ENCODE results near the gene ZNF750.

ZNF750 gene

GRCh38 chr17:82805254-82805653 is 34.6 kb downstream of the ZNF750 start:
- H3K27me3 ChIP-seq (ENCODE audit: low read depth, low read length), result no peaks in the 10 kb centered on the region
- no peak overlapping the region for H3K9ac ChIP-seq (ENCODE audit: low read length)
- H3K36me3 ChIP-seq (replicated peaks; ENCODE audit: low read depth, low read length), result peaks cover 24% of the 10 kb centered on the region
- no peak overlapping the region for H3K27ac ChIP-seq (ENCODE audit: low read length)
- no peaks in the 10 kb centered on the region for H3K9me3 ChIP-seq (ENCODE audit: insufficient read depth, low read length)
- H2AFZ ChIP-seq (ENCODE audit: low read depth, low read length), result no peak overlapping the region
- peaks cover 18% of the 10 kb centered on the region; the same call in 1 of the 2 replicates for H3K79me2 ChIP-seq (ENCODE audit: low read length)
- peaks cover 15% of the 10 kb centered on the region for H4K20me1 ChIP-seq (ENCODE audit: insufficient read depth, low read length)
- no peaks in the 10 kb centered on the region for H3K4me1 ChIP-seq (ENCODE audit: low read length)
- TF ChIP-seq CTCF (IDR thresholded peaks at IDR 0.05; ENCODE audit: low read depth, low read length), result no peak
- no peak for TF ChIP-seq EZH2phosphoT487 (IDR thresholded peaks at IDR 0.05; ENCODE audit: low read depth)
- H3K4me2 ChIP-seq (ENCODE audit: low read length), result no peak overlapping the region
- no peak overlapping the region for H3K4me3 ChIP-seq (ENCODE audit: low read length)

GRCh38 chr17:82804442-82805191 is 35.2 kb downstream of the ZNF750 start:
- H3K9ac ChIP-seq (ENCODE audit: low read length), result no peak overlapping the region
- H3K27me3 ChIP-seq (ENCODE audit: low read depth, low read length), result no peaks in the 10 kb centered on the region
- H3K27ac ChIP-seq (ENCODE audit: low read length), result no peak overlapping the region
- no peaks in the 10 kb centered on the region for H3K4me1 ChIP-seq (ENCODE audit: low read length)
- no peak overlapping the region for H3K4me3 ChIP-seq (ENCODE audit: low read length)
- H3K4me2 ChIP-seq (ENCODE audit: low read length), result no peak overlapping the region
- no peaks in the 10 kb centered on the region for H3K9me3 ChIP-seq (ENCODE audit: insufficient read depth, low read length)
- peaks cover 15% of the 10 kb centered on the region for H4K20me1 ChIP-seq (ENCODE audit: insufficient read depth, low read length)
- H3K79me2 ChIP-seq (ENCODE audit: low read length), result peaks cover 18% of the 10 kb centered on the region; the same call in 1 of the 2 replicates
- H3K36me3 ChIP-seq (replicated peaks; ENCODE audit: low read depth, low read length), result peaks cover 29% of the 10 kb centered on the region
- TF ChIP-seq CTCF (IDR thresholded peaks at IDR 0.05; ENCODE audit: low read depth, low read length) (no peak), EZH2phosphoT487 (IDR thresholded peaks at IDR 0.05; ENCODE audit: low read depth) (no peak)
- no peak overlapping the region for H2AFZ ChIP-seq (ENCODE audit: low read depth, low read length)

GRCh38 chr17:82803606-82804005 is 36.2 kb downstream of the ZNF750 start:
- H3K4me1 ChIP-seq (ENCODE audit: low read length), result no peaks in the 10 kb centered on the region
- TF ChIP-seq CTCF (IDR thresholded peaks at IDR 0.05; ENCODE audit: low read depth, low read length) (no peak), EZH2phosphoT487 (IDR thresholded peaks at IDR 0.05; ENCODE audit: low read depth) (no peak)
- no peak overlapping the region for H3K4me3 ChIP-seq (ENCODE audit: low read length)
- H3K4me2 ChIP-seq (ENCODE audit: low read length), result no peak overlapping the region
- H3K27ac ChIP-seq (ENCODE audit: low read length), result no peak overlapping the region
- H3K27me3 ChIP-seq (ENCODE audit: low read depth, low read length), result no peaks in the 10 kb centered on the region
- H2AFZ ChIP-seq (ENCODE audit: low read depth, low read length), result no peak overlapping the region
- H3K9ac ChIP-seq (ENCODE audit: low read length), result no peak overlapping the region
- peaks cover 15% of the 10 kb centered on the region for H4K20me1 ChIP-seq (ENCODE audit: insufficient read depth, low read length)
- H3K9me3 ChIP-seq (ENCODE audit: insufficient read depth, low read length), result no peaks in the 10 kb centered on the region
- H3K36me3 ChIP-seq (replicated peaks; ENCODE audit: low read depth, low read length), result peaks cover 33% of the 10 kb centered on the region
- H3K79me2 ChIP-seq (ENCODE audit: low read length), result peaks cover 18% of the 10 kb centered on the region; the same call in 1 of the 2 replicates

- H3K27ac ChIP-seq (ENCODE audit: low read length), result no peak overlapping the region
- no peak overlapping the region for H3K4me2 ChIP-seq (ENCODE audit: low read length)
- H3K36me3 ChIP-seq (replicated peaks; ENCODE audit: low read depth, low read length), result peaks cover 35% of the 10 kb centered on the region
- no peak overlapping the region for H3K9ac ChIP-seq (ENCODE audit: low read length)
- no peak overlapping the region for H3K4me3 ChIP-seq (ENCODE audit: low read length)
- peaks cover 18% of the 10 kb centered on the region; the same call in 1 of the 2 replicates for H3K79me2 ChIP-seq (ENCODE audit: low read length)
- H2AFZ ChIP-seq (ENCODE audit: low read depth, low read length), result no peak overlapping the region
- H3K4me1 ChIP-seq (ENCODE audit: low read length), result no peaks in the 10 kb centered on the region
- H4K20me1 ChIP-seq (ENCODE audit: insufficient read depth, low read length), result peaks cover 15% of the 10 kb centered on the region
- no peak for TF ChIP-seq CTCF (IDR thresholded peaks at IDR 0.05; ENCODE audit: low read depth, low read length)
- TF ChIP-seq EZH2phosphoT487 (IDR thresholded peaks at IDR 0.05; ENCODE audit: low read depth), result no peak
- H3K27me3 ChIP-seq (ENCODE audit: low read depth, low read length), result no peaks in the 10 kb centered on the region
- H3K9me3 ChIP-seq (ENCODE audit: insufficient read depth, low read length), result no peaks in the 10 kb centered on the region
Observed at GRCh38 chr17:82803185-82803584, 36.6 kb downstream of the ZNF750 start.
